Glutamatergic neuron (in vitro differentiated cells): ENCODE results near the gene CEP295NL. TPM values are rescaled to one million over a fixed set of nuclear protein-coding genes. Genes with fewer than 3 reads are reported as not detected.
A peak's percentile ranks its signal among the peaks of the same experiment; 100 is the strongest.

Source experiments
- DNase-seq: peaks from one replicate; pipeline ENCODE4 v3.0.0; 2022
- H3K27ac Mint-ChIP-seq: one replicate; pipeline ENCODE4 v1.8.0; 2020; ENCODE audit warnings: mild to moderate bottlenecking, mixed read lengths, inconsistent platforms; ENCODE audit not compliant: unreplicated experiment
- H3K27me3 Mint-ChIP-seq: one replicate; pipeline ENCODE4 v1.8.0; 2020; ENCODE audit warnings: mild to moderate bottlenecking, moderate library complexity, mixed read lengths, inconsistent platforms; ENCODE audit not compliant: unreplicated experiment
- H3K36me3 Mint-ChIP-seq: one replicate; pipeline ENCODE4 v1.8.0; 2020; ENCODE audit warnings: mild to moderate bottlenecking, mixed read lengths, inconsistent platforms; ENCODE audit not compliant: unreplicated experiment
- H3K4me1 Mint-ChIP-seq: one replicate; pipeline ENCODE4 v1.8.0; 2020; ENCODE audit warnings: mild to moderate bottlenecking, low read depth, mixed read lengths, inconsistent platforms; ENCODE audit not compliant: unreplicated experiment
- H3K4me3 Mint-ChIP-seq: one replicate; pipeline ENCODE4 v1.8.0; 2020; ENCODE audit warnings: mild to moderate bottlenecking, mixed read lengths, inconsistent platforms; ENCODE audit not compliant: unreplicated experiment
- H3K9me3 Mint-ChIP-seq: one replicate; pipeline ENCODE4 v1.8.0; 2020; ENCODE audit warnings: mild to moderate bottlenecking, moderate library complexity, mixed read lengths, inconsistent platforms; ENCODE audit not compliant: unreplicated experiment
- CTCF ChIP-seq: fragments of 200-600 bp; sonication (generic); IDR thresholded peaks from one replicate; pipeline ENCODE4 v1.5.0; 2021; ENCODE audit not compliant: partially characterized antibody, unreplicated experiment
- total RNA-seq: library from RNA; stranded (reverse); fragmentation: NEBNext Ultra II Directional; extraction: Animal tissue kit (Norgen Biotek cat#: 25700); gene quantifications from one replicate; pipeline ENCODE4 v1.2.1, GENCODE V29; 2021; ENCODE audit not compliant: unreplicated experiment

The CEP295NL gene
- total RNA-seq, 1 donor from 2014 or later = 6.4 TPM

DNA sequence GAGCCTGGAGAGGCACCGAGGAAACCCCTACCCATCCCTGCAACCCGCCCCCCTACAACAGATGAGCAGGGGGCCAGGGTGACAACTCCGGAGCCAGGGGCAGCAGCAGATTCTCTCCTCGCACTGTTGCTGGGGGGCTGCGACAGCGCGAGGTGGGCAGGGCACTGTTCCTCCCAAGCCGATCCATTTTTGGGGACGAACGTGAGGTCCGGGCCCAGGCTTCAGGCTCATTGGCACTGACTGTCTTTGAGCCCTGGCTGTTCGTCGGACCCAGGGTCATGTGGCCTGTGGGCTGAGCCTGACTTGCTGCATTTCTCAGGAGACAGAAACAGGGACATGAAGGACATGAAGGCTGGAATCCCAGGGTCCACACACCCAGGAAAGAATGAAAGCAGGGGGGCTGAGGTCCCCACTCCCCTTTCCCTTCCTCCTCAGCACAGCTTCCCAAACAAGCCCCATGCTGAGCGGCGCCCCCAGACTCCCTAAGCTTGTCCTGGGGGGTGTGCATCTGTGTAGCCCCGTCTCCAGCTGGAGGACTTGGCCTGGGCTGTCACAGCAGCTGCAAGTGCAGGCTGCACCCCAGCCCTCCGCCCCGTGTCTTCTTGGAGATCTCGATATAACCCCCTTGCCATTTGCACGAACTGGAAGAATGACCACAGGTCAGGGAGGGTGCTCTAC lies 18.7 kb downstream of the CEP295NL start:
- DNase-seq = no peak
- peaks cover 23% of the 10 kb centered on the region for H3K4me1 Mint-ChIP-seq
- H3K4me3 Mint-ChIP-seq = peak overlapping the region; percentile 52

DNA sequence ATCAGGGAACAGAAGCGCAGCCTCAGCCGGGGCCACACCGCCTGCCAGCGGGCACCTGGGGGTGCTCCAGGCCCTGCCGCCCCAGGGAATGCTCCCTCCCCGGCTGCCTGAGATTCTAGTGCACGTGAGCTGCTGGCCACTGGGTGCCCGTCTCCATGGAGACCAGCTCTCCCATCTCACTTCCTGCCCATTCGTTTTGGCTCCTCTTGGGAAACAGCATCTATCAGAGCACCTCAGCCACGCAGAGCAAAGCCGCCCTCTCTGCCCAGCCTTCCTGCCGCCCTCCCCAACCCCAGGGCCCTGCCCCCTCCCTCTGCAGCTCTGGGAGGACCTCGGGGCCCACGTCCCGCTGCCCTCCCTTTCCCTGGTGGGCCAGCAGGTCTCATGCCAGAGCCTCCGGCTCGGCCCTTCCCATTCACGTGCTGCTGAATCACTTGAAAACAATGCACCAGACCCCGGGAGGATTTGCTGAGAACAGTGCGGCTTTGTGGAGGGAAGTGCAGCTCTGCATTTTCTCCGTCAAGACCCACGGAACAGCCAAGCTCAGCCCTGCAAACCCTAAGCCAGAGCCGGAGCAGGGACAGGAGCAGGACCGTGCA lies 19.4 kb downstream of the CEP295NL start:
- DNase-seq = peak; percentile 58
- H3K4me1 Mint-ChIP-seq = peaks cover 24% of the 10 kb centered on the region
- H3K36me3 Mint-ChIP-seq = no peaks in the 10 kb centered on the region

More for the DNA sequence above, 18.7 kb downstream of the CEP295NL start:
- H3K9me3 Mint-ChIP-seq = peaks cover 2% of the 10 kb centered on the region
- no peaks in the 10 kb centered on the region for H3K36me3 Mint-ChIP-seq
- peak overlapping the region; percentile 33 for H3K27ac Mint-ChIP-seq
- no peak for TF ChIP-seq CTCF
- peaks cover 11% of the 10 kb centered on the region for H3K27me3 Mint-ChIP-seq

DNA sequence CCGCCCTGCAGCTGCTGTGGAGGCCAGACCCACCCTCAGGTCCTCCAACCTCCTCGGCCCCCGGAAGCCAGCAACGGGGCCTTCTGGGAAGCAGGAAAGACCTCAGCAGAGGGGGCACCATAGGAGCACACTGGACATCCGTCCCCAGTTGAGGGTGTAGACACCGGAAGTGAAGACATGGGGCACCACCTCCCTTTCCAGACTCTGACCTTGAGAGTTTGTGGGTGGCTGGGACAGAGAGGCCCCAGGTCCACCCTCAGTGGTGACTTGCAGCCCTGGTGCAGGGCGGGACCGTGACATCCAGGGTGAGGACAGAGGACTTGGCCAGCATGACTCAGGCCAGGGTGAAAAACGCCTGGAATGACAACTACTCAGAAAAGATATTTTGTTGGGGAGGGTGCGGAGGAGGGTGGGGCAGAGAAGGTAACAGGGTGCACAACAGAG lies 19.9 kb downstream of the CEP295NL start:
- TF ChIP-seq CTCF = no peak
- Mint-ChIP-seq H3K36me3 (no peaks in the 10 kb centered on the region), H3K9me3 (peaks cover 5% of the 10 kb centered on the region), H3K27me3 (peaks cover 9% of the 10 kb centered on the region), H3K4me3 (peak overlapping the region; percentile 72), H3K4me1 (peaks cover 26% of the 10 kb centered on the region), H3K27ac (peak overlapping the region; percentile 78)
- no peak for DNase-seq

More for the DNA sequence above, 19.4 kb downstream of the CEP295NL start:
- TF ChIP-seq CTCF = no peak
- H3K4me3 Mint-ChIP-seq = peak overlapping the region; percentile 52
- peaks cover 9% of the 10 kb centered on the region for H3K27me3 Mint-ChIP-seq
- peak overlapping the region; percentile 77 for H3K27ac Mint-ChIP-seq
- H3K9me3 Mint-ChIP-seq = peaks cover 5% of the 10 kb centered on the region

- Mint-ChIP-seq H3K4me3 (no peak overlapping the region), H3K36me3 (no peaks in the 10 kb centered on the region), H3K9me3 (peaks cover 5% of the 10 kb centered on the region), H3K4me1 (peaks cover 26% of the 10 kb centered on the region), H3K27me3 (peaks cover 9% of the 10 kb centered on the region), H3K27ac (peak overlapping the region; percentile 12)
- no peak for TF ChIP-seq CTCF
- DNase-seq = no peak
Observed at GRCh38 chr17:78882540-78883088, 20.4 kb downstream of the CEP295NL start.

DNA sequence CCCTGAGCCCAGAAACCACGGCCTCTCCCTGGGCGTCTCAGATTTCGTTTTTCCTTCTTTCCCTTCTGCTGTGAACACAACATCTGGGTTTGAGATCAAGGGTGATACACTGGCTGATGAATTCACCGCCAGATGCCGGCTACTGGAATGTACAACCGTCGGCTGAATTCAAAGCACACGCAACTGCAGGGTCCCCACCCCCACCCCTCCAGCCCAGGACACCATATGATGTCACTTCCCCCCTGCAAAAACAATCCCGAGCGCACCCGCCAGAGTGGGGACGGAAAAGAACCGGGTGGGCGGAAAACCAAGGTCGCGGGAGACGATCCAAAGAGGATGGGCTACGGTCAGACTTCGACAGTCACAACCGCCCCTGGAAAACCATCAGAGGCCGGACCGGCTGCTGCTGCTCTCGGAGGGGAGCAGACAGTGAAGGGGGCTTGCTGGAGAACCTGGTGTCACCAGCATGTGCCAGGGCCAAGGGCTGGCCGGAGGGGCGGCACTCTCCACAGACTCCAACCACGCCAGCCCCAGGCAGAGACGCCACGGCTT lies 23.3 kb downstream of the CEP295NL start:
- no peak for TF ChIP-seq CTCF
- peaks cover 4% of the 10 kb centered on the region for H3K36me3 Mint-ChIP-seq
- H3K27me3 Mint-ChIP-seq = peaks cover 15% of the 10 kb centered on the region
- peaks cover 9% of the 10 kb centered on the region for H3K9me3 Mint-ChIP-seq
- no peak for DNase-seq
- H3K4me1 Mint-ChIP-seq = peaks cover 40% of the 10 kb centered on the region
- H3K27ac Mint-ChIP-seq = no peak overlapping the region
- no peak overlapping the region for H3K4me3 Mint-ChIP-seq
